Tibial nerve (tissue), 4 donors: ENCODE results near the gene TICAM2.

Source experiments
- EP300 ChIP-seq, 2 donors: sonication (generic); formaldehyde crosslinking; IDR thresholded peaks; one replicate each; pipeline ENCODE4 v1.6.1; 2017; ENCODE audit warnings: antibody characterized with exemption in 2 of 2, mild to moderate bottlenecking in 1 of 2
- POLR2A ChIP-seq, 2 donors: fragments of 450-650 bp; IDR thresholded peaks; one replicate each; pipeline ENCODE4 v1.6.1; 2017; ENCODE audit warnings: antibody characterized with exemption in 2 of 2, mild to moderate bottlenecking in 2 of 2, moderate library complexity in 2 of 2
- TF ChIP-seq, protein P1 (sequence below), 5 experiments: fragments of 200-600 bp in 3 of 5; fragments of 450-650 bp in 2 of 5; sonication (generic) in 3 of 5; IDR thresholded peaks; one replicate each; pipeline ENCODE4 v1.5.1; 2016 to 2019; ENCODE audit warnings: antibody characterized with exemption in 5 of 5, mild to moderate bottlenecking in 3 of 5, moderate library complexity in 2 of 5

DNA sequence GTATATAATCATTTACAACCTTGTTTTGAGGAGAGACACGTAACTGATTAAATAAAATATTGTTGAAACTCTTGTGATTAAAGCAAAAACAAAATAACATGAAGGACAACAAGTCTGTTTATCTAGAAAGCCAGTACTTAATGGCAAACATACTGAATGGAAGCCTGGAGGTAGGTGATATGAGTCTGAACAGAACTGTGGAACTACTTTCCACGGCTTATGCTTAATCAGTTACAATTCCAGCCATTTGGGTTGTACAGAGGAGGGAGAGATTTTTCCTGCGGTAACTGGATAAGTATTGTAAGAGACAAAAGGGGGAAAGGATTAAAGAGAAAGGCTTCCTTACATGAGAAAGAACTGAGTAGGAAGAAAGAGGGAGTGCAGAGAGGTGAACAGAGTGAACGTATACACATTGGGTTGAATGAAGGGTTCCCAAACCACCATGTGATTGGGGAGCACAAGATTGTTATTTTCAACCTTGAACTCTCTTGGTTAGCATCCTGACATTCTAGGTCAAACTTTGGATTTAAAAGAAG is 19.2 kb upstream of the TICAM2 start:
- TF ChIP-seq, protein P1, sequence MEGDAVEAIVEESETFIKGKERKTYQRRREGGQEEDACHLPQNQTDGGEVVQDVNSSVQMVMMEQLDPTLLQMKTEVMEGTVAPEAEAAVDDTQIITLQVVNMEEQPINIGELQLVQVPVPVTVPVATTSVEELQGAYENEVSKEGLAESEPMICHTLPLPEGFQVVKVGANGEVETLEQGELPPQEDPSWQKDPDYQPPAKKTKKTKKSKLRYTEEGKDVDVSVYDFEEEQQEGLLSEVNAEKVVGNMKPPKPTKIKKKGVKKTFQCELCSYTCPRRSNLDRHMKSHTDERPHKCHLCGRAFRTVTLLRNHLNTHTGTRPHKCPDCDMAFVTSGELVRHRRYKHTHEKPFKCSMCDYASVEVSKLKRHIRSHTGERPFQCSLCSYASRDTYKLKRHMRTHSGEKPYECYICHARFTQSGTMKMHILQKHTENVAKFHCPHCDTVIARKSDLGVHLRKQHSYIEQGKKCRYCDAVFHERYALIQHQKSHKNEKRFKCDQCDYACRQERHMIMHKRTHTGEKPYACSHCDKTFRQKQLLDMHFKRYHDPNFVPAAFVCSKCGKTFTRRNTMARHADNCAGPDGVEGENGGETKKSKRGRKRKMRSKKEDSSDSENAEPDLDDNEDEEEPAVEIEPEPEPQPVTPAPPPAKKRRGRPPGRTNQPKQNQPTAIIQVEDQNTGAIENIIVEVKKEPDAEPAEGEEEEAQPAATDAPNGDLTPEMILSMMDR (IDR thresholded peaks at IDR 0.05): no peak
- TF ChIP-seq EP300 (IDR thresholded peaks at IDR 0.05) (no peak), POLR2A (IDR thresholded peaks at IDR 0.05) (no peak)
